HG03097 (cell line): ENCODE data around the gene NBEA.

Experiments
- ATAC-seq: cut with Tn5 transposase; IDR thresholded peaks from one replicate; pipeline ENCODE4 v1.9.1; 2021; ENCODE audit not compliant: unreplicated experiment, low FRiP score

The NBEA gene

DNA sequence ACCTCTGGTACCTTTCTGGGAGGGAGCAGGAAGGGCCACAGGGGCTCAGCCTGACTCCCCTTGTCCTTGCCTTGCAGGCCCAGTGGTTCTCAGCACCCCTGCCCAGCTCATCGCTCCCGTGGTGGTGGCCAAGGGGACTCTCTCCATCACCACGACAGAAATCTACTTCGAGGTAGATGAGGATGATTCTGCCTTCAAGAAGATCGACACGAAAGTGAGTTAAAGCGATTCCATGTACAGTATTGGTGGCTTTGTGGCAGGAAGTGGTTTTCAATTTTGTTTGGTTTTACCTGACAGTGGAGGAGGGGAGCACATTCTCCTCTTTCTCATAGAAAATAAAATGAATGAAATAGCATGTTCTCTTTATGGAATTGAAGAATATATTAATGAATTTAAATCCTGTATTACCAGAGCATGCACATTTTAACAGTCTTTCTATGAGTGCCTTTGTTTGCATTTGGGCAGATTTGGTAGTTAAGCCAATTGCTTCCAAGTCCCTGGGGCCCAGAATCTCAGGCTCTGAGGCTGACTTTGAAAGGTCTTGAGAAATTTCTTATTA lies 530.3 kb downstream of the NBEA start:
- ATAC-seq: no peak

DNA sequence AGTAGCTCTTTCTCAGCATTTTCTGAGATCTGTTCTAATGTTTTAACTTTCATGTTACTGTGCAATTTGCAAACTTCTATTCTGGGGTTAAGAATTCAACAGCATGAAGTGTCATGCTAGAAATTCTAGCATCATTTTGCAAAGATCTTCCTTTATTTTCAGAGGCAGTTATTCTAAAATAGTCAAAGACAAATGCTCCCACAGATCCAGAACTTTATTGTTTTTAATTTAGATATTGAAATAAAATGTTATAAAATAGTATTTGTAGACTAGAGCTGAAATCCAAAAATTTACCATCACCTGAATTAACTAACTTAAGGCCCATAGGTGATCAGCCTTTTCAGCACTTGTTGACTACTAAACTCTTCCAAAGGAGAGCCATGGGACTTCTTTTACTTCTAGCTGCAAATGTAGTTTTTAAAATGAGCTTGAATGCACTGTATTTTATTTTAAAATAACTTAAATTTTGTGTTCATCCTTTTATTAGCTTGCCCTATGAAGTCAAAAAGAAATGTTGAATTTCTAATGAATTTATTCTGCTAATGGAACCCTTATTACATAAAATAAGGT lies 531.2 kb downstream of the NBEA start:
- no peak for ATAC-seq

DNA sequence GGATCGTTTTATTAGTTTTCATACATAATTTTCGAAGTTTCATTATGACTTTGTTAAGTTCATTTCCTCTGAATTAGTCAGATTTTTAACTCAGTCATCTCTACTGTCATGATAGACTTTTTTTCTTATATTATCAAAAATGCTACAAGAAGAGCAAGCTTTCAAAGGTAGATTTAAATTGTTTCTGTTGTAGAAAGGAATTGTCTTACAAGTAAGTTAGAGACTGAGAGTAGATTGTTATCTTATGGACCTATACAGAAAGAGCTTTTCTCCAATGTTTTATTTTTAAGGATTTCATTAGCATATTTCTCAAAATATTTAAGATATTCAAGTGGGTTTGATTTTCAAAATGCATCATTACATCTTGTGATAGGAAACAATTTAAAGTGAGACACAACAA lies 531.7 kb downstream of the NBEA start:
- no peak for ATAC-seq

DNA sequence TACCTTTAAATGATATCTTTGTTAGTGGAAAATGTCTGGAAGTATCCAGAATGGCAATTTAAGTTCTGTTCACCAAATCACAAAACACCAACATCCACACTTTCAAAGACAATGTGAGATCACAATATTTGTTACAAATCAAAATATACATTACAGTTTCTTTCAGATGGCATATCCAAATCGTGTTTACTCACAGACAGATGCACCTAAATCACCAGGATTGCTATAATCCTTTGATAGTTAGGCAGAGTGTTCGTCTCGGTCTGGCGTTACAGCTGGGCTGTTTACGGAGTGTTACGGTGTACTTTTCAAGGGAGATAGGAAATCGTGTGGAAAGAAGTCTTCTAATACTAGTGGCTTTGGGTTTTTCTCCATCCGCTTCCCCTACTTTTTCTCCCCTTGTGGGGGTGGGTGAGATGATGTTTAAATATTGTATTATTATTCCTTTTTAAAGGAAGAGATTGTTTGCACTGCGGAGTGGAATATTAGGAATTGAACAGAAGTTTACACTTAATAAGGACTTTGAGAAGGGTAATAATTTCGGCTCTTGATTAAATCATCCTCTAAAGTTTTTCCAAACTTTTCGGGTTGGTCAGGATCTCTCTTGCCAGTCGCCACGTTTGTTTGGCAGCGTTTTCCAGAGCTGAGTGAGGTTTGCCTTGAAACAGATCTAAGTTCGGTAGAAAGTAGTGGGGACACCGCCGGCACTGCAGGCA lies 532.6 kb downstream of the NBEA start:
- ATAC-seq: no peak

DNA sequence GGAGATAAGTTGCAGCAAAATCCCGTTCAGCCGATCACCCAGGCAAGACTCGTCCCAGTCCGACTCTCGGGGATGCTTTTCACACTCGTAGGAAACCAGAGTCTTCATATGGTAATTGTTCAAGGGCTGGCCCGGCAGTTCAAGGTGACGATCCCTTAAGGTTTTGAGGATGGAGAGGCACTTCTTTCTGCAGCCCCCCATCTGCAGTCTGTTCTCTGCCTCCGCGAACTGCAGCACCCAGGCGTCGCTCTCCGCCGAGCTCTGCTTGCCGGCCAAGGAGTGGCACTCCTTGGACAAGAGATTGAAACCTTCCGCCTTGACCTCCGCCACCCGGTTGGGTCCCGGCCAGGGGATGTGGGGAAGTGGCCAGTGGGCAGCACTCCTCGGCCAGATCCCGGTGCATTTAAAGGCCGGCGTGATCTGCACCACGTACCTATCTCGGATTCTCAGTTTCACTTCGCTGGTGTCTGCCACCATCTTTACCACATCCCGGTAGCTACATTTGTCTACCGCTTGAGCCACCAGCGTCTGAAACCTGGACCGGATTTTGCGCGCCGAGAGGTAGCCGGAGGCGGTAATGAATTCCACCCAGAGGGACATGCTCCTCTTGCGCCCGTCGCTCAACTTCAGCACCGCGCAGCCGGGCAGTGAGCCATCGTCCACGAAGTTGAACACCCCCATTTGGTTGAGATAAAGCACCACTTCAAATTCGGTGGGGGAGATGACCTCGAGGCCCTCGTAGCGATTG lies 533.3 kb downstream of the NBEA start:
- no peak for ATAC-seq

DNA sequence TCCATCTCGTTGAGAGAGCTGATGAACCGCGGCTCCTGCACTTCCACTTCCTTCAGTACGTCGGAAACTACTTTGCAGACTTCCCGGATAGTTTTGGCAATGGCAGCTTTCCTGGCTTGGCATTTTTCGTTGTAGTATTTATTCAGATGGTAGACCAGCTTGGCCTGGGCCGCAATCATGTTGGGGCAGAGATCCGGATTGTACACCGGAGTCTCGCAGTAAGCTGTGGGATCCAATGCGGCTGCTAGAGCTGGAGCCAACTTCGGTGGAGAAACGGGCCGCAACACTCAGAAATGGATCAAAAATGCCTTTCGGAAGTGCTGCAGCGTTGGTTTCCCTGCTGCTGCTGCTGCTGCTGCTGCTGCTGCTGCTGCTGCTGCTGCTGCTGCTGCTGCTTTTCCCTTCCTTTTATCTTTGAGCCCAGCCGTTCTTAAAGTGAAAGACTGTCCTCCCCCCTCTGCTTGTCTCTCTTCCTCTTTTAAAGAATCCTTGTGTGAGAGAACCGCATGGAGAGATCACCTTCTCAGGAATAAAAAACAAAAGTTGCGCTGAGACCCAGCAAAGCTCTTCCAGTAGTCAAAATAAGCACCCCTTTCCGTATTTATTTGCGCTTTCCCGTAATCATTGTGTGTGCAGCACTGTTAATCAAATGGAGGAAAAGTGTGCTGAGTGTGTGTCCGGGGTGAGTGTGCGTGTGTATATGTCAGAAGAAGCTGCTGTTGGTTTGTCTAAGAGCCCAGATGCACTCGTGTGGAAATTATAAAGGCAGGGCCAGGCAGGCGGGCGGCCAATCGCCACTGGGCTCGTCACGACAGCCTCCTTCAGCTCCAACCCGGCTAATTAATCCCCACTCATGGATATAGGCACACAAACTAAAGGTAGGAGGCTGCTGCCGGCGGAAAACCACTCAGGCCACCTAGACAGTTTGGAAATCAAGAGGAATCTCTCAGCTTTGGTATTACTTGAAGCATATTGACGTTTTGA lies 534.2 kb downstream of the NBEA start, which contains the start of gene MAB21L1:
TSS of gene MAB21L1 (minus strand) at position 730 of the 984 bp plus-strand sequence. CDS start at position 179, 551 bp downstream.
- no peak for ATAC-seq

DNA sequence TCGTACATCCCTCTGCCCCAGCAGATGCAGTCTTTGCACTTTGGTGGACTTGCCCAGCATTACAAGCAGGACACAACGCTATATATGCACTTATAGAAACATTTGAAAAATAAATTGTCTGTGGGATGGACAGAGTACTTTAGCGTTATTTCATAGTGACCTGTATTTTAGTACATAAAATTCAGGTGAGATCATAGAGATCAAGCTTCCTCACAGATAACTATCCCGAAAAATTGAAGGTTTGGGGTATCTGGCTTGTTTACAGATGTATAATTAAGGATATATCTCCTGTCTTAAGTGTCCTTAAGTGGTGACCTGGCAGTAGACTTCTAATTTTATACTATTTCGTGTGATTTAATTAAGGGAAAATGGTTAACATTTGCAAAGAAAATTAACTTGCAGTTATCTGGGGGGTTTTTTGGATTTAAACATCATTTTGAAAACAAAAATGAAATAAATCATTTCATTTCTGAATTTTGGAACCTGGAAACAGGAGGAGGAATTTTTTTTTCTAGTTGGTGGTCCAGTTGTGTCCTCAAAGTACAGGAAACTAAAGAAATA lies 535.4 kb downstream of the NBEA start:
- no peak for ATAC-seq

DNA sequence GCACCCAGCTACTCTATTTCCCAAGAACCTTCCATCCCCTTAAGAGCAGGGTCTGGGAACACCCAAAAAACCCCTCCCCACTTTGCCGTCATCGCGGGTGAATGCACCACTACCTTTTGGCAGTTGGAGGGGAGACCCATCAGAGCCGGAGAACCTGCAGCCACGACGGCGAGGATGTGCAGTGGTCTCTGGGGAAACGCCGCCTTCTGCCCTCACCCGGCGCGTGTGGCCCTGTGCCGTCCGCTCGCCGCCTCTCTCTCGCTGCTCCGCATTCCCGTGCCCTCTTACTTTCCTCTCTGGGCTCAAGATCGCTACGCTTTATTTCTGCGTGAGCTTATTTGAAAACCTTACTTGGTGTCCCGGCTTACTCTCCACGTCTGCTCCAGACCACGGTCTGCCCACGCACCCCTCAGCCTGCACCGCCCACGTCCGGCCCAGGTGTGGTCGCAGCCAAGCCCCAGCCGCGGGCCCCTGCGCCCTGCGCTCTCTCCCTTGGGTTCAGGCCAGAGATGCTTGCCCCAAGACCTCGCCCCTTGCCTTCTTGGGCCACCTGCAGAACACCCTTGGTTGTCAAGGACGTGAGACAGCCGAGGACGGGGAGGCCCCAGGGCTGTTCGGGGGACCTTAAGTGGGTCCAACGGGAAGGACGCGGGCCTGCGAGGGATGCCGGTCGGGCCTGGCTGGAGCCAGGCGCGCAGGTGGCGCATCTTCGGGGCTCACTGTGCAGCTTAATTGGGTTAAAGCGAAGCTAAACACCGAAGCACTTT lies 536.4 kb downstream of the NBEA start:
- ATAC-seq: no peak

DNA sequence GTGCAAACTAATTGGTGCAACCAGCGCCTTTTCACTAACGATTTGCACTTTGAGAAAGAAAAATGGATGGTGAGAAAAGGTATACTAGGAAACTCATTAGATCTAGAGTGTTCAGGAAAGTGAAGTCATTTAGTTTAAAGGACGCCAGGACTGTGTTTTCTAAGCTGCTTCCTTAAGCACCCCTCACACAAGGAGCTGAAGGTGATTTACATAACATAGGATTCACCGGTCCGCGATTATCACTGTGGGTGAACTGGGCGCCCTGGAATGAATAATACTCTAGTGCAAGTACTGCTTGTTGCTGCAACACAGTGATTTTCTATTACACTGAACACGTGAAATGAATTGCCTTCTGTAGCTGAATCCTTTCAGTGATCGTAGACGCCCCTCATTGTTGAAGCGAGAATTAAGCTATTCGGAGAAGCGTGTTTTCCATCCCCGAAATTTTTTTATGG lies 537.0 kb downstream of the NBEA start:
- no peak for ATAC-seq

DNA sequence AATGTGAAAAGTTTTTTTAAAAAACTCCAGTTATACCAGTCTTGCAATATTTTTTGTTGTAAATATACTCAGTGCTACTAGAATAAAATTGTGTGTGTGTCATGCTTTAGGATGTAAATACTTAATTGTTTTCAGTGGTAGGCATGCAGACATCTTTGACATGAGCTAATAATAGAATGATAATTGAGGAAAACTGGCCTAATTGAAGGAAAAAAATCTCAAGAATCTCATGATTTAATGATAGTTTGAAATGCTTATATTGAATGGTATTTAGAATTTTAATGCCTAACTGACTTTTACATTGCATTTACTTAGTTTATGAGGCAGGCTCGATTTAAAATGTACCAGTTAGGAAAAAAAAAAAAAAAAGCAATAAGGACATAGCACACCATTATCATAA lies 537.6 kb downstream of the NBEA start:
- ATAC-seq: no peak

DNA sequence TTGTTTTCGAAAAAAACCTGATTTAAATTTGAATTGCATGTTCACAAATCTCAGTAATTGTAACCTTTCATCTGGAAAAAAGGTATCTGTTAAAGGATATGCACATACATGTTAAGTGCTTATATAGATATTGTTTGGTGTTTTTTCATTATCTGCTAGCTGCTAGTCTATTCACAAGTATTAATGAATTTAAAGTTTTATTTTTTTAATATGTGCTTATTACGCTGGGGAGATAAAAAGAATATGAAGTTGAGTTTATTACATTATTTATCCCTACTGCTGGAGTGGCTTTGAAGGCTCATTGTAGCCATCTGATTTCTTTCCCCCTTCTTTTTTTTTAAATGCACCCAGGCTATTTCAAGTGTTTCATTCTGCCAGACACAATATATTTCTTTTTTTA lies 538.3 kb downstream of the NBEA start:
- no peak for ATAC-seq

DNA sequence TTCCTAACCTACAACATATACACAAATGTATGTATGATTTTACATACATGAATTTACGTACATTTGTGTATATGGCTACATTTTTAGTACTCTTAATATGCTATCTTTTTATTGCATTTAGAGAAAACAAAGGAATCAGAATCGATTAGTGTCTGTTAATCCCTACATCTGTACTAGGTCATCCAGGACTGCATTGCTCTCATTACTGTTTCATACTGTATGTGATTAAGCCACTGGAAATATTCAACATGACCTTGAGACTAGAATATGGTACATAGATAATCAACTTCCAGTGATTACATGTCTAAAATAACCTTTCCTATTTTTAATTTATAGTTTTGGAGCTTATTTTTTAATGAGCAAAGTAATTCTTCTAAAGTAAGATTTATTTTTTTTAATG lies 539.7 kb downstream of the NBEA start:
- no peak for ATAC-seq

DNA sequence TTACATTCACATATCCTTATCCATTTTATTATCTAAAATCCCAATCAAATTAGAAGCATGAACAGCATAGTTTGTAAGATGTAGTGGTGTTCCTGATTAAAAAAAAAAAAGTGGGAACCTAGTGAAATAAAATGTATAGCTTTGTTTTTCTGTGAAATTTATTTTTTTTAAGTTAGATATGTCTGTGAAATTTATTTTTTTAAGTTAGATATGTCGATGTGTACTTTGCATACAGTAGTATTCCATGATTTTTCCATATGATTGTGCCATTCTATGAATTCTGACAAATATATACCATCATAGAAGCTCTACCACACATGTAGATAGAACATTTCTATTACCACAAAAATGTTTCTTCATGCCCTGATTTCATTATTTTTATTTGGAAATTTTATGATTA lies 540.5 kb downstream of the NBEA start:
- ATAC-seq: no peak

DNA sequence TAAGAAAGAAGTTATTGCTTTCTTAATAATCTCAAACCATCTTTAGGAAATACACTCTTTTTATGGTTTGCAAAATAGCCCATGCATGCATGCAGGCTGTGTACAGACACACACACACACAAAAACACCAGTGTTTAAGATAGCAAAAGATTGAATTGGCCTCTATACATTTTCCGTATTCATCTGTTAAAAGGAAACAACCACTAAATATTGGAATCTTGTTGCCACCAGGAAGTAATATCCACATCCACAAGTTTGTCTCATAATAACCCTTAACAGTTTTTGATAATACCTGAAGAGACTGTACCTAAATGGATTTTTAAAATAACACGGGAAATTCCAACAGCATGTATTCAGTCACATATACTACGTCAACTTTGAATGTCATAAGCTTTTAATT lies 541.7 kb downstream of the NBEA start:
- ATAC-seq: no peak

DNA sequence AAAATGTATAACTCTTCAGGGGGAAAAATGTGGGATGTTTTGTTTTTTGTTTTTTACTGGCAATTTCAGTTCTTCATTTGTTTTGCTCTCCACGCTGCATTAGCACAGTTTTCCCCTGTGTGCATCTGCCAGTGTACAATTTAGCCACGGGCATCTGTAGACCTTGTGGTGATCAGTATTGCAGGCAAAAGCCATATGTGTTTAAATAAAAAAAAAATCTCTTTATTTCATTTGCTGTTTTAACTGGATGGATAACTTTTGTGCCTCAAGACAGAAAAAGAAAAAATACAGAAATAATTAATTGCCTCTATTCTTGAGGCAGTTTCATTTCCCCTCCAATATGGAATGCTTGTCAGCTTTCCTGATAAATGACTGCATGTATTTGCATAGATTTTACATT lies 542.3 kb downstream of the NBEA start:
- no peak for ATAC-seq

DNA sequence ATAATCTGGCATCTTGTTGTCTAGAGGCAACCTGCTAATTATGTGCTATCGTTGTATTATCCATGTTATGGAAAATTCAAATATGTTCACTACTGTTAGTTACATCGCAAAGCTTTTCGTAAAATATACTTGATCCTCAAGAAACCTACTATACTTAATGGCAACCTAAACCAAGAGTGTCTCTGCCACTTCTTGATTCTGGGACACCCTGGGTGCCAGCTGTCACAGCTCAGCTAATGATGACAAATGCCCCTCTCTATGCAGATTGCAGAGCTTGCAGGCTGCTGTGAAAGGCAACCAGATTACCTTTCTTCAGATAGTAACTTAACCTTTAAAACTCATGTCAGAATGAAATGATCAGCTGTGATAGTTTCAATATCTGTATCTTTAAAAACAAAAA lies 543.4 kb downstream of the NBEA start:
- ATAC-seq: no peak

DNA sequence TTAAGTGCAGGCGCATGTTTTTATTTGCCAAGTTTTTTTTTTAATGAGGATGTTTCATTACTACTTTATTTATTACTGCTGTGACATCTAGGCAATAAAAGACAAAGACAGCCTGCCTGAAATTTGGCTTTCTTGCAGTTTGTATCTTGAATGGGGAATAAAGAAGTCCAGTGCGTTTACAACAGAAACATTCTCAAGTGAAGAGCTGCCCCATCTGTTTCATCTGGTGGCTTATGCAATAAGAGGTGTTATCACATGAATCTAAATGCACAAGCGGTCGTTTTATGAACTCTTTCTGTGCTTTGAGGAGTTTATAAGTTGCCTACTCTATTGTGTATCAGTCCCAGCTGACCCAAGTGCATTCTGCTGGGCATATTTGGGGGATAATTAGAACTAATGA lies 547.0 kb downstream of the NBEA start:
- ATAC-seq: no peak

DNA sequence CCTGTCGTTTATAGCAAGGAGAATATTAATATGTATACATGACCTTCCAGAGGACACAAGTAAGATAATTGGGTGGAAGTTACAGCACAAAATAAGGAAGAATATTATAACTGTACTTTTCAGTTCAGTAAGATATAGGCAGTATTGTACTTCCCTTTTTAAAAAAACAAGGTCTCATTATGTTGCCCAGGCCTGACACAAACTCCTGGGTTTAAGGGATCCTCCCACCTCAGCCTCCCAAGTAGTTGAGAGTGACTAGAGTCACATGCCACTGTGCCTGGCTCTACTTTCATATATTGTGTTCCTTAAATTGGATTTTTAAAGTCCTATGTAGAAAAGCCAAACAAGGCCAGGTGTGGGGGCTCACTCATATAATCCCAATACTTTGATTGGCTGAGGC lies 553.9 kb downstream of the NBEA start:
- no peak for ATAC-seq

DNA sequence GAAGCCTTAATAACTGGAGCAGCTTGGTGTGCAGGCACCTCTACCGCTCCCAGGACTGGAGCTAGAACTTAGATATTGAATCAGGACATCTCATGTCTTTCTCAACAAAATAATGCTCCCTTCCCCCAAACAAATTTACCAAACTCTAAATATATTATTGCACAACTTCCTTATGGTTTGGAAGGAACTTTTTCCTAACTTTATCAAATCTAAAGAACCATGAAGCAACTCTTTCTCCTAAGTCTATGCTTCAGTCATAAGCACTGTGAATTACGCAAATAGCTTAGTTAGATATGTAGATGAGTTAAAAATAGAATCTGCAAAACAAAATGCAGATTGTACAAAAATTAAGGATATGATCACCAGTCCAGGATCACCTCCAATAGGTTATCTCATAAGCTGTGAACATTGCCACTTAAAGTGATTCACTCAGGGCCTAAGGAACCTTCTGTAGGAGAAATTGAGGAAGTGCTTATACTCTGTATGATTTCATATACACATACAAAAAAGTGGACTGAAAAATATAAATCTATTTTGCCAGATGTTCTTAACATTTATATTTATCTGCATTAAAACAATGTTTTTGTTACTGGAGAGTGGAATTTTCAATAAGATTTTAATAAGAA lies 554.8 kb downstream of the NBEA start:
- no peak for ATAC-seq
